HG03025 (cell line): Measurements from ENCODE around the gene FOXP4.
"Not testable (repeated sequence)": the region's sequence is repeated elsewhere in the genome, so short reads cannot be mapped to it uniquely, and the experiment has no call there.

ENCODE experiments used
- ATAC-seq: cut with Tn5 transposase; IDR thresholded peaks from one replicate; pipeline ENCODE4 v1.9.1; 2021; ENCODE audit warnings: mild to moderate bottlenecking, moderate library complexity; ENCODE audit not compliant: unreplicated experiment, low FRiP score

Gene FOXP4

GRCh38 chr6:41596096-41596685 lies 50.0 kb downstream of the FOXP4 start:
- ATAC-seq, result no peak

- no peak for ATAC-seq
Observed at GRCh38 chr6:41596807-41597206, 50.6 kb downstream of the FOXP4 start.

- ATAC-seq, result no peak
Observed at GRCh38 chr6:41597246-41598000, 51.2 kb downstream of the FOXP4 start.

GRCh38 chr6:41598670-41599014 lies 52.5 kb downstream of the FOXP4 start:
- no peak for ATAC-seq

- ATAC-seq, result no peak
Observed at GRCh38 chr6:41599015-41599851, 53.1 kb downstream of the FOXP4 start.

- no peak for ATAC-seq
Observed at GRCh38 chr6:41599852-41600445, 53.8 kb downstream of the FOXP4 start.

GRCh38 chr6:41600499-41601247 lies 54.5 kb downstream of the FOXP4 start:
- no peak for ATAC-seq

GRCh38 chr6:41601248-41601549 lies 55.0 kb downstream of the FOXP4 start:
- ATAC-seq, result no peak

GRCh38 chr6:41602422-41602743 lies 56.2 kb downstream of the FOXP4 start:
- ATAC-seq, result no peak

- no peak for ATAC-seq
Observed at GRCh38 chr6:41602864-41603608, 56.9 kb downstream of the FOXP4 start.

- no peak for ATAC-seq
Observed at GRCh38 chr6:41604006-41604405, 57.8 kb downstream of the FOXP4 start.

GRCh38 chr6:41605649-41606048 lies 59.5 kb downstream of the FOXP4 start:
- no peak for ATAC-seq

- no peak for ATAC-seq
Observed at GRCh38 chr6:41607036-41607435, 60.9 kb downstream of the FOXP4 start.

GRCh38 chr6:41607736-41608135 lies 61.6 kb downstream of the FOXP4 start:
- no peak for ATAC-seq

GRCh38 chr6:41608443-41609151 lies 62.4 kb downstream of the FOXP4 start:
- ATAC-seq, result no peak

GRCh38 chr6:41614715-41615114 lies 68.5 kb downstream of the FOXP4 start:
- no peak for ATAC-seq

- ATAC-seq, result no peak
Observed at GRCh38 chr6:41615311-41615710, 69.1 kb downstream of the FOXP4 start.

- no peak for ATAC-seq
Observed at GRCh38 chr6:41618598-41618997, 72.4 kb downstream of the FOXP4 start.

- ATAC-seq, result not testable (repeated sequence)
Observed at GRCh38 chr6:41619193-41619592, 73.0 kb downstream of the FOXP4 start.
